Activated CD8-positive, alpha-beta memory T cell treated with anti-CD3 and anti-CD28 coated beads for 1 hour (primary cell): ENCODE measurements around the gene RAMAC.
"Not testable (repeated sequence)": the region's sequence is repeated elsewhere in the genome, so short reads cannot be mapped to it uniquely, and the experiment has no call there.

Source experiments
- DNase-seq, 2 donors: peaks; one replicate each; pipeline ENCODE4 v3.0.0-alpha.2; 2020; ENCODE audit warnings: low read depth in 1 of 2; ENCODE audit errors: extremely low read depth in 1 of 2

Gene RAMAC

DNA sequence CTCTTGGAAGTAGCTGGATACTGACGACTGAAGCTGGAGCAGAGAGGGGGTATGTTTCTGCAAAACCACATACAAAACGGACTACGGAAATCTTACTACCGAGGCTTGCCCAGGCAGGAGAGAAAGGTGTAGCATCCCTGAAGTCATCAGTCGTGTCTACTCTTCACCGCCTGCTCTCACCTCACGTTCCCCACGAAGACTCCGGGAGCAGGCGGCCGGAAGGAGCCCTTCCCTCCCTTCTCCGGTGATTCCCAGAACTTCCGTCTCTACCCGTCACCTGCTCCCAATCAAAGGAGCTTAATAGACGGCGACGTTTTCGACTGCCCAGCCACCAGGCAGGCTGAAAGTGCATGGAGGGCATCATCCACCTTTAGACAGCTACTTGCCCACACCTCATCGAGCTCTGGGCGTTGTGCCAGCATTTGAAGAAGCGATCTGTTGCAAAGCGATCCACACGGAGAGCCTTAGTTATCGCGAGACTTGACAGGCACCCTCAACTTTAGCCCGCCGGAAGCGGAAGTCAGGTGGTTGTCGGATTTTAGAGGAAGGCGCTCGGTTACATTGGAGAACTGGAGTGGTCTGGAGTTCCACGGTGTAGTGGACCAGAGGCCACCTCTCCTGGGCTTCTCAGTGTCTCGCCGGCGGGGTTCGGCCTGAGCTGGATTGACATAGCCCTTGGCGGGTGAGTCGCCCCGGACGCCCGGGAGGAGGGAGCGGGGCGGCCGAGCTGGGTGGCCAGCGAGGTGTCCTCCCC, at the start of gene RAMAC:
TSS of gene RAMAC (plus strand) at position 523 of the 754 bp plus-strand sequence. CDS start 2,809 bp downstream, outside the sequence.
- DNase-seq: peak; percentile 82 to 90

DNA sequence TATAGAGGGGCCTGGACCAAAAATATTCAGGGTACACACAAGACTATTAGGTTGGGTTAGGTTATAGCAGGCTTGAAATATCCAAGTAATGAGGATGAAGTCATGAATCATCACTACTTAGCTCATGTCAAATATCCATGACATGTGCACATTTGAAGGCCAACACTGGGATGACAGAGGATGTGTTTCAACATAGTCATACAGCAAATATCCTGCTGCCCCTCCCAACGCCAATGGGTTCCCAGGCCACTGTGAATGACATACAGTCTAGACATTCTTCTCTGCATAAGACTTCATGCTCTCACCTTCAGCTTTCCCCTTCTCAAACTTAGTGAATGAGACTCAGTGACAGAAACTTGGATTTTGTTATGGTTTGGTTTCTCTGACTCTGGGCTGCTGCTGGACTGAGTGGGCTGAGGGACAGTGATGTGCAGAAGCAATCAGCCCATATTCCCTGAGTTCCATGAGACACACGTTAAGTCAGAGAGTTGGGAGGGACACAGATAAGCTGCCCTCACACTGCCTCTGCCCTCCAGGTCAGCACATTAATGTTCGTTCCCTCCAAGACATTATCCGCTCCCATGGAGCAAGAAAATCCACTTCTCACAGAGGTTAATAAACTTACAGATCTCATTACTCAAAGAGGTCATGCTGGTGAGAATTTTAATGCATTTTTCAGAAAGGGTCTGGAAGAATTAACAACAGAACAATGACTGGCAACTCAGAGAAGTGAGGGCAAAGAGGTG, 48.9 kb upstream of the RAMAC start:
- no peak for DNase-seq

DNA sequence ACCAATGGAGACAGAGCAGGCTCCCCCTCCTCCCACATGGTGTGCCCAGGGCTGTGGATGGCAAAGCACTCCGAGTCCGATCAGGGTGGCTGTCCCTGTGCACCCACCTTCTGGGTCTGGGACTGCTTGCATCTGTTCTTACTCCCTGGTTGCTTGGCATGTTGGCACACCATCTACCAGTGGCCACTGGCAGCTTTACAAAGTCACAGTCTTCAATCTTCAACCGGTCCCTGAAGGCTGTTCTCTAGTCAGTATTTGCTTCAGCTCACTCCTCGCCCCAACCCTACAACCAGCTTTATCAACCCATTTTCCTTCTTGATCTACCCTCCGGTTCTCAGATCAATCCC, 48.3 kb upstream of the RAMAC start:
- DNase-seq: no peak

DNA sequence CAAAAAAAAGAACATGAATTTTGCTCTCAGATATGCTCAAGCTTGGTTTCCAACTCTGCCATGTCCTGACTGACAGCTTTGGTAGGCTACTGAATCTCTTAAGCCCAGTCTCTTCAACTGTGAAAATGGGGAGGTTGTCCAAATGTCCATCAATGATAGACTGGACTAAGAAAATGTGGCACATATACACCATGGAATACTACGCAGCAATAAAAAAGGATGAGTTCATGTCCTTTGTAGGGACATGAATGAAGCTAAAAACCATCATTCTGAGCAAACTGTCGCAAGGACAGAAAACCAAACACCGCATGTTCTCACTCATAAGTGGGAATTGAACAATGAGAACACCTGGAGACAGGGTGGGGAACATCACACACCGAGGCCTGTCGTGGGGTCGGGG, 46.3 kb upstream of the RAMAC start:
- not testable (repeated sequence) for DNase-seq

DNA sequence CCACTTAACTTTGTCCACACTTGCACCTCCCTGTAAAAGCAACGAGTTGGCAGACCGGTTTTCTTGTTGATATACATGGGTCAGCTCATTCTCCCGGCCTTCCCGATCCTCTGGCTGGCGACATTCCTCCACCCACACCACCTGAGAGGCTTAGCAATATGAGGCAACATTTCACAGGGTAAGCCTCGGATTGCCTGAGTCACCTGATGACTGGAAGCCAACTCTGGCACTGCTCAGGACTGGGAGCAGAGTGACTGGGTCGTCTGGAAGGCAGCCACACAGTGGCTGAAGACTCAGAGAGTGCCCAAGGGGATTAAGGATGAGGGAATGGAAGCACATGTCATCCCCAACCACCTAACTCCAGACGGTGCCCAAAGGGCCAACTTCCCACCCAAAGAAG, 43.3 kb upstream of the RAMAC start:
- no peak for DNase-seq

DNA sequence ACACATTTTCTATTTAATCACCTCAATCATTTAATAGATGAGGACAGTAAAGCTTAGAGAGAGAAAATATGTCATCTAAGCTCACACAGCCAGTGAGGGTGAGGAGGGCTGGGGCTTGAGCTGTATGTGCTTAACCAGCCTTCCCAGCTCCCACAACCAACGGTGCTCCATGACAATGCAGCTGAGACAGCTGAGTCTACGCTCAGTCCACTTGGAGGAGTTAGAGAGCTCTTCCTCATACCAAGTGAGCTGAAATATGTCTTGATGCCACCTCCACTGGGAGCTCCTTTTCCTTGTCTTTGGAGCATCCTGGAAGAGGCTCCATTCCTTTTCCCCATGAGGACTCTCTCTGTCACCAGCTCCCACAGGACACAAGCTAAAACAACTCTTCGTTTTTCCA, 42.8 kb upstream of the RAMAC start:
- no peak for DNase-seq

DNA sequence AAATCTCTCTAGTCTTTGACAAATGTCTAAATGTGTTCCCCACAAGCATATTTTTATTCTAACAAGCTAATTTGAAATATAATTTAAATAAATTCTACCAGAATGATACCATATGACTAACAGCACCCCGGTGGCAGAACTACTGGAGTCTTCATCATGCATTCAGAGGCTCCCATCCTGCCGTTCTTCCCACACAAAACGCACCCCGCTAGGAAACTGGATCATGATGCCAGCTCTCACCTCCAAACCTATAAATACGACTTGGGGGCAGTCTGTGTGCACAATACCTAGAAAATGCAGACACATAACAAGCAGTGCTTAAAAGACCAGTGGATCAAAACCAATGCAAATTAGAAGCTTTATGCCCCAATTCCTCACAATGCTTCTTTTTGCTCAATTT, 42.0 kb upstream of the RAMAC start:
- DNase-seq: no peak

DNA sequence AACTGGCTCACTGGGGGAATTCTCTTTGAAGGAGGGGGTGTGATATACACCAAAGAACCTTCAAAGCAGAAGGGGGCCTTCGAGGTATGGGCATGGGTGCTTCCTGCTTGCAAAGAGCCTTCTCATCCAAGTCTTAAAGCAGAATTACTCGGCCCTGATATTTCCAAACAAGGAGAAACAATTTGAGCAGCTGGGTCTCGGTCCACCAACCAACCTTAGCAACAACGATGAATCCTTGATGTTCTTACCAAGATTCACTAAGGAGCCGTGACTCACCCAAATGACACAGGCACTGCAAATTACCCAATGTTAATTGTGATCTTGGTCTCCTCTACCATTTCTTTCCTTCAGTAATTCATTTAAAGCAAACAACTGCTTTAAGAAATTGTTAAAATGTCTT, 41.2 kb upstream of the RAMAC start:
- DNase-seq: no peak

DNA sequence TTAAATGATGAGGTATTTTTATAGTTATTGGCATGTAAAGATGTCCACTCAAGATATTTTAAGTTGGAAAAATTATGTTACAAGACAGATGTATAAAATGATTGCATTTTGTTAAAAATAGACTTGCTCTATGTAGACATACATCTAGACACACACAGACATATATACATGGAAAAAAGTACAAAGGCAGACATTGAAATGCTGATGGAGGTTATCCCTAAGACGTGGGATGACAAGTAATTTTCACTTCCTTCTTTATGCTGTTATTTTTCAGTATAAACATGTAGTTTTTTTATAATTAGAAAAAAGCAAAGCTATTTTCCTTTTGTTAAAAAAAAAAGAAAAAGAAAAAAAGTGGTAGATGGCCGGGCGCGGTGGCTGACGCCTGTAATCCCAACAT, 40.7 kb upstream of the RAMAC start:
- DNase-seq: no peak

DNA sequence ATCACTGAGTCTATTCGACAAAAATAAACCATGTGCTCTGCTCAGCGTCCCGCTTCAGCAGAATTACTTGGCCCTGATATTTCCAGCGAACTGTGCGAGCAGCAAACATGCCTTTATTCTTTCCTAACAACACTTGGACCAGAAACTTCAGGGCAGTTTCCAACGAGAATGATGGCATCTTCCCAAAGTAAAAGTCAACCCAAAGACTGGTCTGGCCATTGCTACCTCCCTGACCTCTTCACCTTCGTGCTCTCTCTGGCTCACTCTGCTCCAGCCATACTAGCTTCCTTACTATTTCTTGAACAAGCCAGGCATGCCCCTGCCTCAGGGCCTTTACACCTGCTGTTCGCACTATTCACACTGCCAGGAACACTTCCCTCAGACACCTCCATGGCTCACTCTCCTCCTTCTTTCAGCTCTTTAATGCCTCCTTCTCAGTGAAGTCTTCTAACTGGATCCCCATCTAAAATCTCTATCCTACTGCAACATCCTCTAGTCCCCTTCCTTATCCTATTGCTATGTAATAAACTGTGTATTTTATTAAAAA, 39.8 kb upstream of the RAMAC start:
- DNase-seq: no peak

DNA sequence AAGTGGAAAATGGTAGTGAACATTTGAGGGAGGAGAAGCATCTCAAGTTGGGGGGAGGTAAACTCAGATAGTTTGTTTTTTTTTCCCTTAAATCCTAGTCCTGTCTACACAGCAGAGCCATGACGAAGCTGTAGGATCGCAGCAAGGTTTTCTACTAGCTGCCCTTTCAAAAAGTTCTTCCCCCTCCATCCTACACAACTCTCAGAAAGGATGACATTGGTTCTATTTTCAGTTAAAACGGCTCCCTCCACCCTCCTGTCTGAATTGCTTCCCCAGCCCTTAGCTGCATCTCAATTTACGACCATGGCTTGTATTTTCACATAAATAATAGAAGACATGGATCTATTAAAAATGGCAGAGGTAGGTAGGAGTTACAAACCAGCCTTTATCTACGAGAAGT, 35.7 kb upstream of the RAMAC start:
- no peak for DNase-seq

DNA sequence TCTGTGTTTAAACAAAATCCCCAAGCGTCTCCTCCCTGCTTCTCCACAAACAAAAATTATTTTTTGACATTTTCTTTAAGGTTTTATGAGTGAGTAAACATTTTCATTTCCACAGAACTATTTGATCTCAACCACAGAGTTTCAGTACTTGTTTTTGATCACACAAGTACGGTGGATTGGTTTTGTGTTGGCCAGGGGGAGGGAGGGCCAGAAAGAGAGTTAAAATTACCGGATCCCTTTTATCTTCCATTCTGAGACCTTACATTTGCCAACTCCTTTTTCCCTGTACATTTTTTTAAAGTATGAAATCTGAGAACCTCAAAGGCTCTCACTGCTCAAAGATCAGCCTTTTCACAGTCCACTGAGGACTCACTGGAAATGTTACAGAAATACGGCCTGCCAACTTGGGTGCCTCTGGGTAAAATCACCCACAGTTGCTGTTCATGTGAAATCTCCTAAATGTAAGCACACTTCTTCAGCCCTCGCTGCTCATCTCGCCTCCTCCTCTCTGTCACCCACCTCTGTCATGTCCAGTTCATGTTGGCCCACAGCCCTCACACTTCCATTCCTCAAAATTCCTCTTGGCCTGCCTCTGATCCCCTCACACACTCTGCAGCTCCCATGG, 35.2 kb upstream of the RAMAC start:
- no peak for DNase-seq

DNA sequence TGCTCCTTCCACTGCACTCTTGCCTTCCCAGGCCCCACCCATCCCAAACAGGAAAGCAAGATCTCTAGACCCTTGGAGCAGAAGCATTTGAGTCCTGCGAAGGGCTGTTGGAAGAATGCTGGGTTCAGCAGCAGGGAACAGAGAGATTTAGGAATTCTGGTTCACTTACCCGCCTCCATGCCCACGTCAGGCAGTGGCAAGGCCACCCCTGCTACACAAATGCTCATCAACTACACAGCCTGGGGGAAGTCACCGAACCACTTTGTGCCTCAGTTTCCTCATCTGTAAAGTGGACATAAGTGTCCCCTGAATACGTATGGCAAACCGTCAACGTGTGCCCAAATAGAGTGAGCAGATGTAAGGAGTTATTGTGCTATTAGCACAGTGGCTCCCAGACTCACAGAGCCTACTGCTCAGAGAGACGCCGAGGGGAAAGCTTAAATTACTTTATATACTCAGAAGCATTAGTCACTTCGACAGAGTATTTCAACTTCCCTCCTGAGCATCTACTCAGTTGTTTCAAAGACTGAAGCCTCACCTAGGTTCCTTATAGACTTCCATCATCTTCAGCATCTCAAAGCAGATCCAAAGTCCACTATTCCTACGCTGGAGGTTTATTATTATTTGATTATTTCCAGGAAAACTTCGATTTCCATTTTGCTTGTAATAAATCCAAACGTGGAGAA, 34.4 kb upstream of the RAMAC start:
- no peak for DNase-seq

DNA sequence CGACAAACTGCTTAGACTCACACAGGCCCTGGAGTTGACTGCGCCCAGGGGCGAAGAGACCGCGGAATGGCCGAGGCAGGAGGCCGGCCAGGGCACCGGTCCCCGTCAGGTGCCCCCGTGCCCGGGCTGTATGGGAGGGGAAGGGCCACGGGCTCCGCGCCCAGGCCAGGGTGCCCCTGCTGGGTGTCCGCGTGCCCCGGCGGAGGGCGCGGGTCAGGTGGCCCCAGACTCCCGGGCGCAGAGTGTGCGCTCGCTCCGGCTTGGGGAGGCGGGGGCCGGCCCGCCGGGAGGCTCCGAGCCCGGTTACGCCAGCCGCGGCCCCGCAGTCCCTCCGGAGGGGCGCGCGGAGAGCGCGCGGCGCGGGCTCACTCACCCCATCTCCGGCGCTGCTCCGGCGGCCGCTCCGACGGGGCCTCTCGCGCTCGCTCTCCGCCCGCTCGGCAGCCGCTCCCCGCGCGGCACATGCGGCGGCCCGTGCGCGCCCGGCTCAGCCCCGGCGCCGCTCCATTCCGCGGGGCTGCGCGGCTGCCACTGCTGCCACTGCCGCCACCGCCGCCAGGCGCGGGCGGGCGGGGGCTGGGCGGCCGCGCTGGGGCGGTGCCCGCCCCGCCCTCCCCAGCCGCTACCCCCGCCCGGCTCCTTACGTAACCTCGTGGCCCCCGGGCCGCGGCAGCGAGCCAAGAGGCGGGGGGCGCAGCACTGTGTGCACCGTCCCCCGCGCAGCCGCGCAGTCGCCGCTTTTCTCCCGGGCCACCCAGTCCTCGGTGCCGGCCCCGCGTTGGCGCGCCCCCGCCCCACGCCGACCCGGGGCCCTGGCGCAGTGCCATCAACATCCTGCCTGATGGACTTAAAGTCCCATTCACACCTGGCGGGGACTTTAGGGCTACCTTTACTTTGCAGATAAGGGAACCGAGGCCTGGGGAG, 33.6 kb upstream of the RAMAC start, which contains the start of gene HOMER2:
TSS of gene HOMER2 (minus strand) at position 563 of the 924 bp plus-strand sequence. CDS start at position 378, 185 bp downstream.
- DNase-seq: no peak

DNA sequence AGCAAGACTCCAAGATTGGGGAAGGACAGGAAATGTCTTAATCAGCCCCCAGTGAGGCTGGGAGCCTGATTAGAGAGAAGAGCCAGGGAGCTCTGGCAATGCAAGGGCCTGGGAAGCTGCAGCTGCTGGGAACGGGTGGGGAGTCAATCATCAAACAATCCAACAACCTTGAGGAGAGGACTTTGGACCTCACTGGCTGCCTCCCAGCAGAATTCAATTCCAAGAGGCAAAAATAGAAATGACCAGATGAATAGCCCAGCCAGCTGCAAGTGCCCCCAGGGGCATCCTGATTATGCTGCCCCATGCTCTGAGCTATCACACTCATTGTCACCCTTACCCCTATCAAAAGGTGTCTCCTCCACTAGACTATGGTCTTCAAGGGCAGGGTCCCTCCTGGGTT, 27.4 kb upstream of the RAMAC start:
- DNase-seq: no peak

DNA sequence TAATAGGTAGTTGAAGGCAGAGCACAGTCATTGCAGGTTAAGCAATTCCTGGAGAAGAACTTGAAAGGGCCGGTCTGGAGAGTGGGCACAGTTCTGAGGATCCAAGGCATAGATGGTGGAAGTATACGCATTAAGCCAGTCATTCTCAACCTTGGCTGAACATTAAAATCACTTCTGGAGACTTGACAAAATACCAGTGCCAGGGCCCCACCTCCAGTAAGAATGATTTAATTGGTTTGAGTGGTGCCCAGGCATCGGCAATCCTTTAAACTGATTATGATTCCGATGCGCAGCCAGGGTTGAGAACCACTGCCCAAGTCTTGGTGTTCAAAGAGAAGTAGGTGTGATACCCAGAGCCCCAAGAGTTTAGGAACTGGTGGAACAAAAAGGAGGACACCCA, 26.6 kb upstream of the RAMAC start:
- no peak for DNase-seq

DNA sequence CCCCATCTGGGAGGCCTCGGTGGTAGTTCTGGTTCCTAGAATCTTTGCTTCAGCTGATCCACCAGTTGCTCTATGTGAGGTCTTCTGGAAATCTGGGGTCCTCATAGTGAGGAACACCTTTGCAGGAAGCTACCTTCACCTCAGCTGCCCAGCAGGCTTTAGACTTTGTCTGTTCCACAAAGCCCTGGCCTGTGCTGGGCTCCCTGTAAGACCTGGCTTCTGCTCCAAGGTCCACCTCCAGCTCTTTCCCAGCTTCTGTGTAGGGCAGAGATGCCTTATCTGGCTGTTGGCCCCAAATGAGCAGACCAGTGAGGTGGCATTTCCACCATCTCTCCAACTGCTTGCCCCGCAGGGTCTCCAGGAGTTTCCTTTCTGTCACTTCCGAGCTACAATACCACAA, 25.2 kb upstream of the RAMAC start:
- DNase-seq: no peak

DNA sequence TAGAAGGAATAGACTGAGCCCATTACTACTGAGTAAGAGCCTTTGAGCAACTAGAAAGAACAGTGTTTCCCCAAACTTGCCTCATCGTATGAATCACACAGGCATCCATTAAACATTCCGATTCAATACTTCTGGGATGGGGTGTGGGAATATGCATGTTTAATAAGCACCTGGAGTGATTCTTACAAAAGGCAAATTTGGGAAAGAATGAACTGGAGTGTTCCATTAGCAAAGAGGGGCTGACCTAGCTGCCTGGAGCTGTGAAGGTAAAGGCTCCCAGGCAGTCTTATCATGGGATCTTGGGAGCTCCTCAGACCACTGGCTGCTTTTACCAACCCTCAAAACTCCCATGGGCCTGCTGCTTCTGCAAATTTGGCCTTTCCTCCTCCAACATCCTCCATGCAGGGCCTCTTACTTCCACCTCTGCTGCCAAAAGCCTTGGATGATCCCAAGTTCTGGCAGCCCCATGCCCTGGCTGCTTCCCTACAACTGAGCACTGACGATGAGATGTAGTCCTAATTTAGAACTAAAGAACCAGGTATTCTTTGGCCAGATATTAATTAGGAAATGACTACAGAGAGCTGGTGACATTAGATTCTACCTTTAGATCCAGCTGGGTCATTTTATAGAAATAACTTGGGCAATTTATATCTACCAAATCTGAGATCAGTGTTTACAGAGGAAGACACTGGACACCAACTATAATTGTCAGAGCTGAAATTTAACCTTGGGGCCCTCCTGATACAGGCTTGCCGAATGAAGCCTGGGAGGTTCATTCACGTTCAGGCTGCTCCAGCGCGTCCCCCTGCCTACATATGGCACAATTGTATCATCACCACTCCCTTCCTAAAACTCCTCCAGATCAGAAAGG, 22.3 kb upstream of the RAMAC start:
- no peak for DNase-seq

DNA sequence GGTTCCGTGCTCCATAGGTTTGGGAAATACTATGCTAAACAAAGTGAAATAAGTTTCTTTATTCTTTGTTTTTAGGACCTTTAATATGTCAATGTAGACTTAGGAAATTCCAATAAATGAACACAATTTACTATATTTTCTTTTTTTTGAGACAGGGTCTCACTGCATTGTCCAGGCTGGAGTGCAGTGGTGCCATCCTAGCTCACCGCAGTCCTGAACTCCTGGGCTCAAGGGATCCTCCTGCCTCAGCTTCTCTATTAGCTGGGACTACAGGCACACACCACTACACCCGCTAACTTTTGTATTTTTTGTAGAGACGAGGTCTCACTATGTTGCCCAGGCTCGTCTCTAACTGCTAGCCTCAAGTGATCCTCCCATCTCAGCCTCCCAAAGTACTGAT, 21.1 kb upstream of the RAMAC start:
- no peak for DNase-seq
